Bronchial epithelial cell (primary cell): ENCODE results near the gene THSD4. TPM values are rescaled to one million over a fixed set of nuclear protein-coding genes. Genes with fewer than 3 reads are reported as not detected.
"Not testable (repeated sequence)": the region's sequence is repeated elsewhere in the genome, so short reads cannot be mapped to it uniquely, and the experiment has no call there.

Experiments used
- DNase-seq: peaks from one replicate; pipeline ENCODE4 v3.0.0-alpha.2; 2010; ENCODE audit warnings: low read depth
- FAIRE-seq: peaks from 2 replicates; lab custom pipeline; 2011; peaks lifted over from hg19 to GRCh38; lab: Jason Lieb, UNC
- H3K27me3 ChIP-seq: 2 replicates; pipeline ENCODE4 v1.5.1; 2011; ENCODE audit warnings: low read length; ENCODE audit not compliant: control insufficient read depth, insufficient read depth
- H3K36me3 ChIP-seq: 2 replicates; pipeline ENCODE4 v1.5.1; 2011; ENCODE audit warnings: low read length; ENCODE audit not compliant: control insufficient read depth, insufficient read depth
- H3K4me3 ChIP-seq: 2 replicates; pipeline ENCODE4 v1.5.1; 2011; ENCODE audit warnings: mild to moderate bottlenecking, low read depth, low read length, control low read depth
- total RNA-seq: library from RNA; depleted of rRNA; stranded (reverse); fragments of >200 nt; gene quantifications from 2 replicates; pipeline ENCODE4 v1.2.1, GENCODE V29; 2014
- TF ChIP-seq, protein P1 (sequence below): IDR thresholded peaks from 2 replicates; pipeline ENCODE4 v1.5.1; 2011; ENCODE audit warnings: mild to moderate bottlenecking, moderate library complexity, low read length, control low read depth, inconsistent platforms; ENCODE audit not compliant: insufficient read depth, severe bottlenecking

Gene THSD4
- total RNA-seq, 1 donor from 2014 or later = 14.5 TPM

DNA sequence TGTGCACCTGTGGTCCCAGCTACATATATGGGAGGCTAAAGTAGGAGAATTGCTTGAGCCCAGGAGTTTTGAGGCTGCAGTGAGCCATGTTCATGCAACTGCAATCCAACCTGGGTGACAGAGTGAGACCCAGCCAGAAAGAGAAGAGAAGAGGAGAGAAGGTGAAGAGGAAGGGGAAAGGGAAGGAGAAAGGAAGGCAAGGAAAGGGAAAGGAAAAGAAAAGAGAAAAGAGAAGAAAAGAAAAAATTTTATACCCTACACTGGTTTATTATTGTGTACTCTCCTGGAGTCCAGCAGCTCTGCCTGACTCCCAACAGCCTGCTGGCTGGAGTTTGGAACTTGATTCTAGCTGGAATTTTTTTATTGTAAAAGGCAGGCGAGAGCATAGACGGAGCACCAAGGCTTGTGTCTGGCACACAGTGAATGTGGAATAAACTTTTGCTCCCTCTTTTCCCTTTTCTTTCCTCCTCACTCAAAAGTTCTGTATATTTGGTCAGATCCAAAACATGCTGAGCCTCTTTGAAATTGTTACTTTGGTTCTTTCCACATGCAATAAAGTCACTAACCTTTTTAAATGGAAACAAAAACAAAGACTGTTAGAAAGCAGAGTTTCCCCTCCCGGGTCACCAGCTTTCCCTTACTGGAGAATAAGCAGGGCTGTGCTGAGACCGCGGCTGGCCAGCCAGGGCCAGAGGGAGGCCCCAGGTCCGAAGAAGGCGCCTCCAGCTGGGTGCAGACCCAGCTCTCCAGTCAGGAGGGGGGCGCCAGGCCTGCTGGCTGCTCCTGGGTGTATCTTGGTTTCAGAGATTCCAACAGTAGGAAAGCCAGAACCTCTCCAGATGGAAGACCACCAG lies 9.9 kb downstream of the THSD4 start:
- TF ChIP-seq, protein P1, sequence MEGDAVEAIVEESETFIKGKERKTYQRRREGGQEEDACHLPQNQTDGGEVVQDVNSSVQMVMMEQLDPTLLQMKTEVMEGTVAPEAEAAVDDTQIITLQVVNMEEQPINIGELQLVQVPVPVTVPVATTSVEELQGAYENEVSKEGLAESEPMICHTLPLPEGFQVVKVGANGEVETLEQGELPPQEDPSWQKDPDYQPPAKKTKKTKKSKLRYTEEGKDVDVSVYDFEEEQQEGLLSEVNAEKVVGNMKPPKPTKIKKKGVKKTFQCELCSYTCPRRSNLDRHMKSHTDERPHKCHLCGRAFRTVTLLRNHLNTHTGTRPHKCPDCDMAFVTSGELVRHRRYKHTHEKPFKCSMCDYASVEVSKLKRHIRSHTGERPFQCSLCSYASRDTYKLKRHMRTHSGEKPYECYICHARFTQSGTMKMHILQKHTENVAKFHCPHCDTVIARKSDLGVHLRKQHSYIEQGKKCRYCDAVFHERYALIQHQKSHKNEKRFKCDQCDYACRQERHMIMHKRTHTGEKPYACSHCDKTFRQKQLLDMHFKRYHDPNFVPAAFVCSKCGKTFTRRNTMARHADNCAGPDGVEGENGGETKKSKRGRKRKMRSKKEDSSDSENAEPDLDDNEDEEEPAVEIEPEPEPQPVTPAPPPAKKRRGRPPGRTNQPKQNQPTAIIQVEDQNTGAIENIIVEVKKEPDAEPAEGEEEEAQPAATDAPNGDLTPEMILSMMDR = no peak
- DNase-seq = no peak

GRCh38 chr15:71125831-71126450 lies 10.7 kb downstream of the THSD4 start:
- no peak for DNase-seq
- peak; percentile 64 for FAIRE-seq
- H3K36me3 ChIP-seq = no peaks in the 10 kb centered on the region

More for the DNA sequence above, 9.9 kb downstream of the THSD4 start:
- no peaks in the 10 kb centered on the region for H3K36me3 ChIP-seq
- no peak overlapping the region for H3K4me3 ChIP-seq
- H3K27me3 ChIP-seq = no peaks in the 10 kb centered on the region
- FAIRE-seq = no peak

DNA sequence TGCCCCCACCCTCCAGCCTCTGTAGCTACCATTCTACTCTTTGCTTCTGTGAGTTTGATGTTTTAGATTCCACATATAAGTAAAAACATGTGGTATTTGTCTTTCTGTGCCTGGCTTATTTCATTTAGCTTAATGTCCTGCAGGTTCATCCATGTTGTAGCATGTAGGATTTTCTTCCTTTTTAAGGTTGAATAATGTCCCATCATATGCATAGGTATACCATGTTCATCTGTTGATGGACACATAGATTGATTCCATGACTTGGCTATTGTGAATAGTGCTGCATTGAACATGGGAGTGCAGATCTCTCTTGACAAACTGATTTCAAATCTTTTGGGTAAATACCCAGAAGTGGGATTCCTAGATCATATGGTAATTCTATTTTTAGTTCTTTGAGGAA lies 11.8 kb downstream of the THSD4 start:
- TF ChIP-seq, protein P1 = no peak
- Histone ChIP-seq H3K4me3 (no peak overlapping the region), H3K36me3 (no peaks in the 10 kb centered on the region), H3K27me3 (no peaks in the 10 kb centered on the region)
- DNase-seq = no peak
- no peak for FAIRE-seq

More at GRCh38 chr15:71125831-71126450, 10.7 kb downstream of the THSD4 start:
- TF ChIP-seq, protein P1 = peak; percentile 12
- Histone ChIP-seq H3K27me3 (no peaks in the 10 kb centered on the region), H3K4me3 (no peak overlapping the region)

DNA sequence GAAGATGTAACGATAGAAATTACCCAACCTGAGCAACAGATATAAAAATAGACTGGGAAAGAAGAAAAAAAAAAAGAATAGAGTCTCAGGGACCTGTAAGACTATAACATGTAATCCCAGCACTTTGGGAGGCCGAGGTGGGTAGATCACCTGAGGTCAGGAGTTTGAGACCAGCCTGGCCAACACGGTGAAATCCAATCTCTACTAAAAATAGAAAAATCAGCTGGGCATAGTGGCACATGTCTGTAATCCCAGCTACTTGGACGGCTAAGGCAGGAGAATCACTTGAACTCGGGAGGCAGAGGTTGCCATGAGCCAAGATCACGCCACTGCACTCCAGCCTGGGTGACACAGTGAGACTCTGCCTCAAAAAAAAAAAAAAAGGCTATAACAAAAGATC lies 12.9 kb downstream of the THSD4 start:
- not testable (repeated sequence) for H3K4me3 ChIP-seq, H3K27me3 ChIP-seq, DNase-seq, H3K36me3 ChIP-seq, FAIRE-seq

- H3K4me3 ChIP-seq = no peak overlapping the region
- DNase-seq (peak; percentile 68), FAIRE-seq (no peak)
- H3K27me3 ChIP-seq = no peaks in the 10 kb centered on the region
- TF ChIP-seq, protein P1 = no peak
- H3K36me3 ChIP-seq = no peaks in the 10 kb centered on the region
Measured at GRCh38 chr15:71128939-71129562, 13.8 kb downstream of the THSD4 start.

DNA sequence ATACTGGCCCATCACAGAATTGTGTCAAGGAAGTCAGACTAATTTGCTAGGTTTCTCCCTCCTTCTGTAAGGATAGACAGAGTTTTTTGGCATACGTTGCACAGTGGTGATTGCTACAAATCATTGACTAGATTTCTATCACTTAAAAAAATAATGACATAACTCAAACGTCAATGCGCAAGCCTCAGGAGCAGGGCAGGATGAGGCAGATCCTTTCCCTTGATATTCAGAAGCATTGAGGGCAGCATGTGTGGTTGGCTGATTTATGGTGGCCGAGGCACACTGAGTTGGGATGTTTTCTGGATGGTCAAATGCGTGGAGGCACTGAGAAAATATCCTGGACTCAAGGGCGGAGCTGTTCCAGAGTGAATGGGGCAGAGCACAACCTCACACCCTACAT lies 14.4 kb downstream of the THSD4 start:
- DNase-seq (no peak), FAIRE-seq (no peak)
- no peaks in the 10 kb centered on the region for H3K36me3 ChIP-seq
- H3K27me3 ChIP-seq = no peaks in the 10 kb centered on the region
- no peak overlapping the region for H3K4me3 ChIP-seq
- TF ChIP-seq, protein P1 = no peak
